ENCODE data around the gene FLRT1.
A peak's percentile ranks its signal among the peaks of the same experiment; 100 is the strongest.

Gene FLRT1

DNA sequence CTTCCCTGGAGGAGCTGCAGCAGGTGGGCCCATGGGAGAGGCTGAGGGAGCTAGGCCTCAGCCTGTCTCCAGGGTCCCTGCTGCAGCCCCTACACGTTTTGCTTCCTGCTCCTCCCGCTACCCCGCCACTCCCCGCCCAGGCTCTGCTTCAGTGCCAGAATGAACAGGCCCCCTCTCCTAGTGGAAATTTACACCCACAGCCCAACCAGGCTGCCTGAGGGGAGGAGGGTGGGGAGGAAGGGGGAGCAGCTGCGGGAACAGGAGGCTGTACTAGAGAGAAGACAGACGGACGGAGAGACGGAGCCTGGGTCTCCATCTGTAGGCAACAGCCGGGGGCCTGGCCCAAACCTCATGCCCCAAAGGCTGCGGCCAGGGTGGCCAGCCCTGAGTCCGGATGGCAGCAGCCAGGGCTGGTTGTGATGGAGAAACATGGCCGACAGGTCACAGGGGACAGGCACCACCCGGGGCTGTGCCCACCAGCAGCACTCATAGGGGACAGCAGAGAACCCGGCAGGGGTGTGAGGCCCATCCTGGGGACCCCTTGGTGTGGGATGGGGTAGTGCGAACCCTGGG is 20.6 kb downstream of the FLRT1 start:
- H3K9ac ChIP-seq (ENCODE audit: low read depth in 1 of 2, low read length in 2 of 2), result no peak overlapping the region
- no peaks in the 10 kb centered on the region for H3K27me3 ChIP-seq (ENCODE audit: control insufficient read depth in 1 of 2, insufficient read depth in 2 of 2, low read length in 2 of 2)
- no peak overlapping the region for H3K4me3 ChIP-seq (ENCODE audit: low read depth in 1 of 2, low read length in 2 of 2)
- H3K36me3 ChIP-seq (ENCODE audit: control insufficient read depth in 1 of 2, insufficient read depth in 2 of 2, low read length in 2 of 2), result no peaks in the 10 kb centered on the region
- no peaks in the 10 kb centered on the region for H3K9me3 ChIP-seq (ENCODE audit: control insufficient read depth in 1 of 2, low read length in 2 of 2)
- H3K27ac ChIP-seq (ENCODE audit: low read depth, low read length), result no peak overlapping the region
- H3K4me1 ChIP-seq (ENCODE audit: control insufficient read depth in 1 of 2, insufficient read depth in 2 of 2, low read length in 2 of 2), result peaks cover 4 to 5% of the 10 kb centered on the region in 2 donors

DNA sequence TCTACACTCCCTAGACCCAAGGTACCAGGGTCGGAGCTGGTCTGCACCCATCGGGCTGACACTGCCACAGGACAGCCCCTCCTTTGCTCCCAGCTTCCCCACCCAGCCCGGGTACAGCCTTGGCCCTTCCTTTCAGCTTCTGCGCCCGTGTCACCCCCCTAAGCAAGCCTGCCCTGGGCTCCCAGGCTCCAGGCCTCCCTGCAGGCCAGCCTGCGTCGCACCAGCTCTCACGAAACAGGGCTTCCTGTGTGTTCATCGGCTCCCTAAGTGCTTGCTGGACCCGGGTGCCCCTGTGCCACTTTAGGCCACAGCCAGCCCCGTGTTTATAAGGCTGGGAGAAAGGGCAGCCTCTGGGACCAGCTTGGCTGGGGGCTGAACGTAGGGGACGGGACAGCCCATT is 21.1 kb downstream of the FLRT1 start:
- H3K27ac ChIP-seq (ENCODE audit: low read depth, low read length), result no peak overlapping the region
- H3K9ac ChIP-seq (ENCODE audit: low read depth in 1 of 2, low read length in 2 of 2), result no peak overlapping the region
- H3K27me3 ChIP-seq (ENCODE audit: control insufficient read depth in 1 of 2, insufficient read depth in 2 of 2, low read length in 2 of 2), result peaks cover 0 to under 1% of the 10 kb centered on the region in 2 donors
- no peaks in the 10 kb centered on the region for H3K36me3 ChIP-seq (ENCODE audit: control insufficient read depth in 1 of 2, insufficient read depth in 2 of 2, low read length in 2 of 2)
- H3K4me1 ChIP-seq (ENCODE audit: control insufficient read depth in 1 of 2, insufficient read depth in 2 of 2, low read length in 2 of 2), result peaks cover 6% of the 10 kb centered on the region in 2 donors
- H3K4me3 ChIP-seq (ENCODE audit: low read depth in 1 of 2, low read length in 2 of 2), result no peak overlapping the region
- no peaks in the 10 kb centered on the region for H3K9me3 ChIP-seq (ENCODE audit: control insufficient read depth in 1 of 2, low read length in 2 of 2)

DNA sequence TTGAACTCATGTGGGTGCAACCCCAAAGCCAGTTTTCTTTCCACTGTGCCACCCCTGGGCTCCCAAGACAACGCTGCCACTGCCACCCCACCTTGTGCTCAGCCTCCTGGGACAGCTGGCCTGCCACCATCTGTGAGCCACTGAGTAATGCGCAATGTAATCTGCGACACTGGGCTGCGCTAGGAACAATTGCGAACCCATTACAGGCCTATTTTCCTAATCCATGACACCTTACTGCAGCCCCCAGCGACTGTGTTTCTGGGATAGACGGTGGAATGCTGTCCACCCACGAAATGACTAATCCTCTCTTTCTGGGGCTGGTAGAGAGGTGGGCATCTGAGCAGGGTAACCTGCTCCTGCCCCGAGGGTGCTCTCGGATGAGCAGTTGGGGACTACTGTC is 22.2 kb downstream of the FLRT1 start:
- Histone ChIP-seq H3K9me3 (ENCODE audit: control insufficient read depth in 1 of 2, low read length in 2 of 2) (no peaks in the 10 kb centered on the region), H3K36me3 (ENCODE audit: control insufficient read depth in 1 of 2, insufficient read depth in 2 of 2, low read length in 2 of 2) (no peaks in the 10 kb centered on the region), H3K4me3 (ENCODE audit: low read depth in 1 of 2, low read length in 2 of 2) (no peak overlapping the region), H3K27me3 (ENCODE audit: control insufficient read depth in 1 of 2, insufficient read depth in 2 of 2, low read length in 2 of 2) (peaks cover 6 to 7% of the 10 kb centered on the region in 2 donors), H3K9ac (ENCODE audit: low read depth in 1 of 2, low read length in 2 of 2) (no peak overlapping the region), H3K4me1 (ENCODE audit: control insufficient read depth in 1 of 2, insufficient read depth in 2 of 2, low read length in 2 of 2) (peaks cover 6% of the 10 kb centered on the region in 2 donors), H3K27ac (ENCODE audit: low read depth, low read length) (no peak overlapping the region)

DNA sequence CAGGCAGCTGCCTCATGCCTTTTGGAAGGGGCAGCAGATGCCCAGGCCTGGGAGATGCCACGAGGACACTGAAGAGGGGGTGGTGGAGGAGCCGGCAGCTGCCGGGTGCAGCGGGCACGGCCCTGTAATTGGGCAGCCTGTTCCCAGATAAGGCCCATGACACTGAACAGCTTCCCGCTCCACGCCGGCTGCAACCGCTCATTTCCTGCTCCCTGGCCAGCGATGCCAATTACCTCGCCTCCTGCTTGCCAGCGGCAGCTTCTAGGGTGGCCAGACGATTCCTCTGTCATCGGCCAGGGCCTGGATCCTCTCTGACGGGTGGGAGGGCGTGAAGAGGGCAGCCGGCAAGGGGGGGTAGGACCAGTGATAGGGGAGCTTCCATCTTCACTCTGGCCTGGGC is 22.8 kb downstream of the FLRT1 start:
- peaks cover 6% of the 10 kb centered on the region in 2 donors for H3K4me1 ChIP-seq (ENCODE audit: control insufficient read depth in 1 of 2, insufficient read depth in 2 of 2, low read length in 2 of 2)
- no peaks in the 10 kb centered on the region for H3K9me3 ChIP-seq (ENCODE audit: control insufficient read depth in 1 of 2, low read length in 2 of 2)
- H3K27ac ChIP-seq (ENCODE audit: low read depth, low read length), result no peak overlapping the region
- no peak overlapping the region for H3K4me3 ChIP-seq (ENCODE audit: low read depth in 1 of 2, low read length in 2 of 2)
- peaks cover 7 to 8% of the 10 kb centered on the region in 2 donors for H3K27me3 ChIP-seq (ENCODE audit: control insufficient read depth in 1 of 2, insufficient read depth in 2 of 2, low read length in 2 of 2)
- no peaks in the 10 kb centered on the region for H3K36me3 ChIP-seq (ENCODE audit: control insufficient read depth in 1 of 2, insufficient read depth in 2 of 2, low read length in 2 of 2)
- no peak overlapping the region for H3K9ac ChIP-seq (ENCODE audit: low read depth in 1 of 2, low read length in 2 of 2)

DNA sequence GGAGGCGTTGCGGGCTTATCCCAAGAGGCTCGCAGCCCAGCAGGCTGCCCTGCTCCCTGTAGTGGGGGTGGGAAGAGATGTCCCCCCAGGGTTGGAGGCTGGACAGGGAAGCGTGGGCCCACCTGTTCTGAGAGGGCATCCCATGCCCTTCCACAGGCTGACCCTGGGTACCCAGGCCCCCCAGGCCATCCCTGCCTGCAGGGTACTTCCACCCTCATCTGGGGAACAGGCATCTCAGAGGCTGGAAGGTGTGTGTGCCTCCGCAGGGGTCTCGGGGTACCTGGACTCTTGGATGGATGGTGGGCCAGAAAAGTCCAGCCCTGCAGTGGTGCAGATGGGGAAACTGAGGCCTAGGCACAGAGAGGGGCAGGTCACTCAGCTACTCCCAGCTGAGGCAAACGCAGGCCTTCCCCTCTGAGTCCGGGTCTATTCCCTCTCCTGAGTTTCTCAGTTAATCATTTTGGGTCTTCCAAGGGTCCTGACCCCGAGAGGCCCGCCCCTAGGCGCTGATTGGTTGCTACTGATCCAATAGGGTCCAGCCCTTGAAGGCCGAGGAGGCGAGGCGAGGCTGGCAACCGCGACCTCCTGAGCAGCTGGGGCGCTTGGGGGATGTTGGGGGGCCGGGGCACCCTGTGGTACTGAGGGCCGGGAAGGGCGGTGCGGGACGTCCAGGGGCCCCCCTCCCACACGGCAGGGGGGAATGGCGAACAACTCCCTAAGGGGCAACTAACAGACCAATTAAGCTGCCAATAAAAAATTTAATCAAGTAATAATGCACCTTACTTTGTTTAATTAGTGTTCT is 23.8 kb downstream of the FLRT1 start:
- H3K27ac ChIP-seq (ENCODE audit: low read depth, low read length), result no peak overlapping the region
- peaks cover 7 to 8% of the 10 kb centered on the region in 2 donors for H3K27me3 ChIP-seq (ENCODE audit: control insufficient read depth in 1 of 2, insufficient read depth in 2 of 2, low read length in 2 of 2)
- no peaks in the 10 kb centered on the region for H3K36me3 ChIP-seq (ENCODE audit: control insufficient read depth in 1 of 2, insufficient read depth in 2 of 2, low read length in 2 of 2)
- peaks cover 6% of the 10 kb centered on the region in 2 donors for H3K4me1 ChIP-seq (ENCODE audit: control insufficient read depth in 1 of 2, insufficient read depth in 2 of 2, low read length in 2 of 2)
- H3K4me3 ChIP-seq (ENCODE audit: low read depth in 1 of 2, low read length in 2 of 2), result no peak overlapping the region
- H3K9ac ChIP-seq (ENCODE audit: low read depth in 1 of 2, low read length in 2 of 2), result no peak overlapping the region
- no peaks in the 10 kb centered on the region for H3K9me3 ChIP-seq (ENCODE audit: control insufficient read depth in 1 of 2, low read length in 2 of 2)

DNA sequence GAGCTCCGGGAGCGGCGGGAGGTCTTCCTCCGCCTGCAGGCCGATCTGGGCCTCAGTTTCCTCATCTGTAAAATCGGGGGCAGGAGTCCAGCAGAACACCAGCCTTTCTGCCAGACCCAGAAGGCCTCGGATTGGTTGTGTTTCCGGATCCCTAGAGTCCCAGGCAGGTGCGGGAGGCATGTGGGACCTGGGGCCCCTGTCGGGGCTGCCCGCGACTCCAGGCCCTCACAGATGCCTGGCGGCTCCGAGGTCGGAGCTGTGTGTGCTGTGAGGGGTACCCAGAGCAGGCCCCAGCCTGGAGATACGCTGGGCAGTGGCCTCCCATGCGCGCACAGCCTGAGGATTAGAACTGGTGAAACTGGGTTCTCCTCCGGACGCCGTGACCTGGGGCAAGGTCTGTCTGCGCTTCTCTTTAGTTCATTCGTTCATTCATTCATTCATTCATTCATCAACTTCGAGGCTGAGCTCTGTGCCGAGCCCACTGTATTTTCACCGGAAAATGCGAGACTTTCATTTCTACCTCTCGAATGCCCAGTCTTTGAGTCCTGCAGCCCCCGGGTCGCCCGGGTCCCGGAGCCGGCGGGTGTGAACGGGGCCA is 24.6 kb downstream of the FLRT1 start:
- Histone ChIP-seq H3K4me1 (ENCODE audit: control insufficient read depth in 1 of 2, insufficient read depth in 2 of 2, low read length in 2 of 2) (peaks cover 6% of the 10 kb centered on the region in 2 donors), H3K9ac (ENCODE audit: low read depth in 1 of 2, low read length in 2 of 2) (no peak overlapping the region), H3K27ac (ENCODE audit: low read depth, low read length) (no peak overlapping the region), H3K27me3 (ENCODE audit: control insufficient read depth in 1 of 2, insufficient read depth in 2 of 2, low read length in 2 of 2) (peaks cover 7 to 8% of the 10 kb centered on the region in 2 donors), H3K9me3 (ENCODE audit: control insufficient read depth in 1 of 2, low read length in 2 of 2) (no peaks in the 10 kb centered on the region), H3K4me3 (ENCODE audit: low read depth in 1 of 2, low read length in 2 of 2) (peak overlapping the region in 1 of 2 donors; percentile 62), H3K36me3 (ENCODE audit: control insufficient read depth in 1 of 2, insufficient read depth in 2 of 2, low read length in 2 of 2) (no peaks in the 10 kb centered on the region)

DNA sequence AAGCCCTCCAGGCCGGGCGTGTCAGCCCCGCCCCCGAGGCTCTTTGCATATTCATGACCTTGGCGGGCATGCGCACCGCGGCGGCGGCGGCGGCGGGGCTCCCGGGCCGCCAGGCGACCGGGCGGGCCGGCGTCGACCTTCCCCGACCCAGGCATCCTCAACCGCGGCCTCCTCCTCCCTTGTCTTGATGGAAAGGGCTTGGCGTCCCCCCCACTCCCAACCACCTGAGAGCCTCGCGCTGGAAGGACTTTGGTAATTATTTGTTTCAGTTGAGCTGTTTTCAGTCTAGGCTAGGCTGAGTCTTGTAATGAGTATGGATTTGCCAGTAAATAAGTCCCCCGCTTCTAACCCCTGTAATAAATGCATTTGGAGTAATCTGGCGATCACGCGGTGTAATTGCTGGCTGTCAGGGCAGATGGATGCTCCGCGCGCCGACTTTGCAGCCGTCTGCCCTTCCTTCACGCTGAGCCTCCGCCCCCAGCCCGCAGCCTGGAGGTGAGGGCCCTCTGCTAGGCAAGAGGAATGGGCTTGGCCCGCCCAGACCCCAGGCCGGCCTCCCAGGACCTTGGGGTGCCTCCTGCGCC is 25.2 kb downstream of the FLRT1 start:
- Histone ChIP-seq H3K9ac (ENCODE audit: low read depth in 1 of 2, low read length in 2 of 2) (no peak overlapping the region), H3K4me1 (ENCODE audit: control insufficient read depth in 1 of 2, insufficient read depth in 2 of 2, low read length in 2 of 2) (peaks cover 6% of the 10 kb centered on the region in 2 donors), H3K27ac (ENCODE audit: low read depth, low read length) (no peak overlapping the region), H3K4me3 (ENCODE audit: low read depth in 1 of 2, low read length in 2 of 2) (peak overlapping the region; percentile 60 to 62), H3K36me3 (ENCODE audit: control insufficient read depth in 1 of 2, insufficient read depth in 2 of 2, low read length in 2 of 2) (no peaks in the 10 kb centered on the region), H3K9me3 (ENCODE audit: control insufficient read depth in 1 of 2, low read length in 2 of 2) (no peaks in the 10 kb centered on the region), H3K27me3 (ENCODE audit: control insufficient read depth in 1 of 2, insufficient read depth in 2 of 2, low read length in 2 of 2) (peaks cover 7 to 8% of the 10 kb centered on the region in 2 donors)

DNA sequence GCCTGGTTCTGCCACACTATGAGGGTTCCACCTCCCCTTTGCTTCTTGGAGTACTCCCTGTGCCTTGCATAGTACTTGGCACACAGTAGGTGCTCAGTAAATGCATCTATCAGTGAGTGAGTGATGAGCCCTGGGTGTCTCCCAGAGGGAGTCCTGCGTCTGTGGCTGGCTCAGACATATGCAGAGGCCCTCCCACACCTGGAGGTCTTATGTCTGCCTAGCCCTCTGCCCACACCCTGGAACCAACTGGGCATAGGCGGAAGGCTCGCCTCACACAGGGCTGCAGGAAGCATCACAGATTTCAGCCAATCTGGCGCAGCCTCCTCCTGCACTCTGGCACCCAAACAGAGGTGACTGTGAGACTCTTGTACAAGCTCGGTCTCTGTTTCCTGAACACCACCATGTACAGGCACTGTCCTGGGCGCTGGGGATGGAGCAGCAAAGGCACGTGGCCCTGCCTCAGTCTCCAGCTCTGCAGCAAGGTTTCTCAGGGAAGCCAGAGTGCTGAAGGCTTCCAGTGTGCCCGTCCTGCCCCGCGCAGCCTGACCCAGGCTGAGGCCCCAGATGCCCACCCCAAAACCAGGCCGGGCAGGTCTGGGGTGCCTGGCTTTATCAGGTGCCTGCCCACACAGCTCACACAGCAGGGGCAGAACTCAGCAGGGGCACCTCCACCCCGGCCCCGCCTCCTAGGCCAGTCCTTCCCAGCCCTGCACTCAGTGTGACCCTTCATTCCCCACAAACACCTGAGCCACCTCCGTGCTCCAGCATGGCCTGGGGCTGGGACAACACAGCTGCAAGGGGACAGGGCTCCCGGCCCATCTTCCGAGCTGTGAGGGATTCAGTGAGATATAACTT is 26.7 kb downstream of the FLRT1 start:
- Histone ChIP-seq H3K4me3 (ENCODE audit: low read depth in 1 of 2, low read length in 2 of 2) (no peak overlapping the region), H3K4me1 (ENCODE audit: control insufficient read depth in 1 of 2, insufficient read depth in 2 of 2, low read length in 2 of 2) (peaks cover 6% of the 10 kb centered on the region in 2 donors), H3K9ac (ENCODE audit: low read depth in 1 of 2, low read length in 2 of 2) (no peak overlapping the region), H3K36me3 (ENCODE audit: control insufficient read depth in 1 of 2, insufficient read depth in 2 of 2, low read length in 2 of 2) (no peaks in the 10 kb centered on the region), H3K27ac (ENCODE audit: low read depth, low read length) (no peak overlapping the region), H3K9me3 (ENCODE audit: control insufficient read depth in 1 of 2, low read length in 2 of 2) (no peaks in the 10 kb centered on the region), H3K27me3 (ENCODE audit: control insufficient read depth in 1 of 2, insufficient read depth in 2 of 2, low read length in 2 of 2) (peaks cover 7 to 8% of the 10 kb centered on the region in 2 donors)

DNA sequence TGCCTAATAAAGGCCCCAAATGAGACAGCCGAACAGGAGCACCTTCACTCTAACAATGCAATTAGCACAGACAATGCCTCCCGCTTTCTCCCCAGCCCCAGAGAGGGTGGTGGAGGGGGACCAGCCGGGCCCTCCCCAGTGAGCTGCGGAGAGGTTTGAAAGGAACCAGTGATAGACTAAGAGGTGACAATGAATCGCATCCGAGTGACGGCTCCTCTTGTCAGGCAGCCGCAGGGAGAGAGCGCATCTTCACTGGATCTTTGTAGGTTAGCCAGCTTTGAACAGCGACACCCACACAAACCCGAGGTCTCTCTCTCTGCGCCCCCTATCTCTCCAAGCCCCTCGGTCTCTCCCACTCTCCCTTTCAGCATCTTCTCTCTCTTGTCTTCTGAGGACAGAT is 28.0 kb downstream of the FLRT1 start:
- Histone ChIP-seq H3K9me3 (ENCODE audit: control insufficient read depth in 1 of 2, low read length in 2 of 2) (no peaks in the 10 kb centered on the region), H3K27me3 (ENCODE audit: control insufficient read depth in 1 of 2, insufficient read depth in 2 of 2, low read length in 2 of 2) (peaks cover 7 to 8% of the 10 kb centered on the region in 2 donors), H3K4me3 (ENCODE audit: low read depth in 1 of 2, low read length in 2 of 2) (no peak overlapping the region), H3K9ac (ENCODE audit: low read depth in 1 of 2, low read length in 2 of 2) (no peak overlapping the region), H3K4me1 (ENCODE audit: control insufficient read depth in 1 of 2, insufficient read depth in 2 of 2, low read length in 2 of 2) (peaks cover 6% of the 10 kb centered on the region in 2 donors), H3K36me3 (ENCODE audit: control insufficient read depth in 1 of 2, insufficient read depth in 2 of 2, low read length in 2 of 2) (no peaks in the 10 kb centered on the region), H3K27ac (ENCODE audit: low read depth, low read length) (no peak overlapping the region)

All from duodenal mucosa (tissue), 2 donors.